Measurements from ENCODE around the gene UFM1. TPM values are rescaled to one million over a fixed set of nuclear protein-coding genes. Genes with fewer than 3 reads are reported as not detected.
"Not testable (repeated sequence)": the region's sequence is repeated elsewhere in the genome, so short reads cannot be mapped to it uniquely, and the experiment has no call there.

The UFM1 gene
- total RNA-seq = 52.5 and 53.8 TPM in 2 replicates

- peak; percentile 93 for DNase-seq (ENCODE audit: extremely low read depth, low read depth, low spot score)
Observed at GRCh38 chr13:38349390-38350113, at the start of gene UFM1. Gene UFM1, plus strand, starts transcription at chr13:38349851. Its CDS starts 69 bp downstream, at chr13:38349920.

- no peak for DNase-seq (ENCODE audit: extremely low read depth, low read depth, low spot score)
Observed at GRCh38 chr13:38301236-38301635, 48.4 kb upstream of the UFM1 start.

GRCh38 chr13:38303816-38304320 is 45.8 kb upstream of the UFM1 start:
- DNase-seq (ENCODE audit: extremely low read depth, low read depth, low spot score) = no peak

- DNase-seq (ENCODE audit: extremely low read depth, low read depth, low spot score) = no peak
Observed at GRCh38 chr13:38308736-38309135, 40.9 kb upstream of the UFM1 start.

- no peak for DNase-seq (ENCODE audit: extremely low read depth, low read depth, low spot score)
Observed at GRCh38 chr13:38309397-38309796, 40.3 kb upstream of the UFM1 start.

GRCh38 chr13:38311175-38311574 is 38.5 kb upstream of the UFM1 start:
- not testable (repeated sequence) for DNase-seq (ENCODE audit: extremely low read depth, low read depth, low spot score)

GRCh38 chr13:38316129-38316528 is 33.5 kb upstream of the UFM1 start:
- DNase-seq (ENCODE audit: extremely low read depth, low read depth, low spot score) = no peak

- DNase-seq (ENCODE audit: extremely low read depth, low read depth, low spot score) = no peak
Observed at GRCh38 chr13:38321654-38322053, 28.0 kb upstream of the UFM1 start.

- DNase-seq (ENCODE audit: extremely low read depth, low read depth, low spot score) = no peak
Observed at GRCh38 chr13:38325426-38325825, 24.2 kb upstream of the UFM1 start.

- no peak for DNase-seq (ENCODE audit: extremely low read depth, low read depth, low spot score)
Observed at GRCh38 chr13:38328699-38329098, 21.0 kb upstream of the UFM1 start.

- no peak for DNase-seq (ENCODE audit: extremely low read depth, low read depth, low spot score)
Observed at GRCh38 chr13:38334845-38335244, 14.8 kb upstream of the UFM1 start.

GRCh38 chr13:38338089-38338488 is 11.6 kb upstream of the UFM1 start:
- no peak for DNase-seq (ENCODE audit: extremely low read depth, low read depth, low spot score)

GRCh38 chr13:38340624-38341023 is 9.0 kb upstream of the UFM1 start:
- no peak for DNase-seq (ENCODE audit: extremely low read depth, low read depth, low spot score)

GRCh38 chr13:38341149-38341692 is 8.4 kb upstream of the UFM1 start:
- DNase-seq (ENCODE audit: extremely low read depth, low read depth, low spot score) = no peak

GRCh38 chr13:38346764-38347163 is 2.9 kb upstream of the UFM1 start:
- DNase-seq (ENCODE audit: extremely low read depth, low read depth, low spot score) = no peak

- peak; percentile 7 for DNase-seq (ENCODE audit: extremely low read depth, low read depth, low spot score)
Observed at GRCh38 chr13:38348861-38349389, 726 bp upstream of the UFM1 start.

GRCh38 chr13:38350114-38350617 is 515 bp downstream of the UFM1 start:
- peak; percentile 5 for DNase-seq (ENCODE audit: extremely low read depth, low read depth, low spot score)

- no peak for DNase-seq (ENCODE audit: extremely low read depth, low read depth, low spot score)
Observed at GRCh38 chr13:38355595-38356119, 6.0 kb downstream of the UFM1 start.

GRCh38 chr13:38358684-38359083 is 9.0 kb downstream of the UFM1 start:
- DNase-seq (ENCODE audit: extremely low read depth, low read depth, low spot score) = no peak

- no peak for DNase-seq (ENCODE audit: extremely low read depth, low read depth, low spot score)
Observed at GRCh38 chr13:38361542-38362262, 12.1 kb downstream of the UFM1 start.

GRCh38 chr13:38363219-38363618 is 13.6 kb downstream of the UFM1 start:
- no peak for DNase-seq (ENCODE audit: extremely low read depth, low read depth, low spot score)
